Measurements from ENCODE around the gene ZNF821.
"Not testable (repeated sequence)": the region's sequence is repeated elsewhere in the genome, so short reads cannot be mapped to it uniquely, and the experiment has no call there.

ZNF821 gene

GRCh38 chr16:71855937-71856662, 27.9 kb downstream of the ZNF821 start:
- DNase-seq, result no peak

DNA sequence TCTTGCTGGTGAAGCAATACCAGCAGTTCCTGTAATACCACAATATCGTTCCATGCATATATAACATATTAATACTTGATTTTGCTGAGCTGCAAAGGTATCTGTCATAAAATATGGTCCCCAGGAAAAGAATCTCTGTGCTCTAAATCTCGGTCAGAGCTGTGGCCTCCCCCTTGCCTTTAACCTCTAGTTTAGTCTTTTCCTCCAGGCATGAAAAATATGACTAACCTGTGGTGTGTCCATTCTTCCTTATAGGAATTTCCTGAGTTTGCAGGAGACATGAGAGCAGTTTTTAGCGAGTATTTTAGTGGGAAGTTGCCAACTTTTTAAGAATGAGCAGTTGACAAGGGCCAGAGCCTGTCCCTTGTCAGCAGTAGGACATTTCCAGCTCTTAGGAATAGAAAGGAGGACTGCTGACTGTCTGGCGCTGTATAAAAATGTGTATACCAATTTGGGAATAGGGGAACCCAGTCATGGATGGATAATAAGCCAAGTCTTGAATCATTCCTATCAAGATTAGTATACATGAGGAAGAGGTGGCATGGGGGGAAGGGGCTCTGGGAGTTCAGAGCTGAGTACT, 29.5 kb downstream of the ZNF821 start:
- no peak for DNase-seq

DNA sequence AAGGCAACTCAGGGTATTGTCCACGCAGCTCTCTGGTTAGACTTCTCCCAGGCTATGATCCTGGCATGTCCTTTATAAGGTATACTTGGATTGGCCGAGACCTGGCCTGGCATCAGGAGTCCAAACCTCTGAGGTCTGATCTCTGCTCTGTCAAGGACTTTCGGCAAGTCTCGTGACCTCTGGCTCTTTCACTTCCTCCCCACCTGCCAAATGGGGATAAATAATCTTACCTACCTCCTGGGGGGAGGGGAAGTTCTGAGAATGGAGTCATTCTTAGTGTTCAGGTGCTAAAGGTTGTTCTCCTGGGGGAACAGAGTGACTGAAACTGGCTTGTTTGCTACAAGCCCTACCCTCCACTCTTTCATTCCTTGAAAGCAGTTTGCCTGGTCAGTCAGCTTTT, 30.6 kb downstream of the ZNF821 start:
- DNase-seq, result no peak

DNA sequence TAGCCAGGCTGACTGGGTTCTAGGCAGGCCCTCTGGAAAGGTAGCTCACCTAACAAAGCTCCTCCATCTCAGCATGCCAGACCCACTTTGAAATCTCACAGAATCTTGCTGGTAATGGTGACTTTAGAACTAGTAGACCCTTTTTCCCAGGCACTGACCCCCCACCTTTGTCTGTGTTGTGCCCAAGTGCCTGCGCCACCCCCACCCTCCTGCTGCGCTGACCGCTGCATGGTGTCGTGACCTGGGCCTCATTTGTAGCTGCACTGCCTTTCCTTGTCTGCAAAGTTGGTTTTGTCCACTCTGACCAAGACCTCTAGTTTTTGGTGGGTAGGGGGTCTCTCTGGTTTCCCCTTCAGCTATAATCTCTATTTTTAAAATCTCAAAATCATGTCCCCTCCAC, 31.4 kb downstream of the ZNF821 start:
- DNase-seq, result no peak

DNA sequence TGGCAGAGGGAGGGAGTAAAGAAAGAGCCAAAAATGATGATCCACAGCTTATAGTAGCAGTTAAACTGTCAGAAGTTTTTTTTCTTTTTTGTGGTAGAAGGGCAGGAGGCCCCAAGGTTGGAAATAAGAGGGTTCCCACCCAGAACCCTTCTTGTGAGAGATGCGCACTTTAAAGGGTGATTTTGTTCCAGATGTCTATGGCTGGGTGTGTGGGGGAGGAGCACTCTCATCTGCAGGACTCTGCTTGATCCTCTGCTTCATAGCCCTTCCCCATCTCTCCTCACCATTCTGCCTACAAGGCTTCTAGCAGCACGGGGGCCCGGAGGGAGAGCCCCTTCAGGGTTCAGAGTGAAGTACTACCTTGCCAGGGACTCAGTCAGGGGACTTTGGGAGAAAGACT, 31.8 kb downstream of the ZNF821 start:
- no peak for DNase-seq

GRCh38 chr16:71851746-71852145, 32.2 kb downstream of the ZNF821 start:
- no peak for DNase-seq

GRCh38 chr16:71848622-71849021, 35.4 kb downstream of the ZNF821 start:
- no peak for DNase-seq

GRCh38 chr16:71847096-71847495, 36.9 kb downstream of the ZNF821 start:
- no peak for DNase-seq

- DNase-seq, result peak in 2 of 6 experiments; percentile 14 to 21
Measured at GRCh38 chr16:71846431-71846830, 37.6 kb downstream of the ZNF821 start.

DNA sequence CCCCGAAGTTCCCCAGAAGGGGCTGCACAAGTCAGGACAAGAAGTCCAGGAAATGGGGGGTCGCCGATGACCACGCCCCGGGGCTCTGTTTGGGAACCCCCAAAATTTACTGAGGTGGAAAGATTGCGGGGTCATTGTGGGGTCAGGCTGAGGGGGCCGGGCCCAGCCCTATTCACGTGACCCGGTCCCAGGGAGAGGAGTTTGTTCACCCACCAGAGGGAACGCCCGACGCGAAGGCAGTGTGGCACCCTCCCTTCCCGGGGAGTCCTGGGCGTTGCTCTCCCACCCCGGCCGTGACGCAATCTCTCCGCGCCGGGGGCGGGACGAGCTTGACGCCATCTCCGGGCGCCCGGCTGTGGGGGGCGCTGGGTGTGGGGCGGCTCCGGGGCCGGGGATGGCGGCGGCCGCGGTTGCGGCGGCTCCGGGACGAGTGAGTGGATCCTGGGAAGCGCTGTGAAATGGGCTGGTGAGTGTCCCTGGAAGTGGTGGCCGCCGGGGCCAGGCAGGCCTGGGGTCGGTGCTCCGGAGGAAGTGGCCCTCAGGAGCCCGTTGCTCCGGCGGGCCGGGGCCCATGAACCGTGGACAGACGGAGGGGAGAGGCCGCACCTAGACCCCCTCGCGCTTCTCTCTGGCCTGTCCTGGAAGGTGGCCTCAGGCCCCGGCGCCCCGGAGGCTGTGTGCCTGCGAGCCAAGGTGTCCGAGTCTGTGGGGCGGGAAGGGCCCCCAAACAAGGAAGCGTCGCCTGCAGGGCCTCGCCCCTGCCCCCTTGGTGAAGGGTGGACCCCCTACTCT, 38.1 kb downstream of the ZNF821 start, which contains the start of gene ATXN1L:
Gene ATXN1L (plus strand): TSS at position 338 of the 792 bp plus-strand sequence. CDS start 3,765 bp downstream, outside the sequence.
- DNase-seq, result peak; percentile 86 to 95 (median 91)

GRCh38 chr16:71843572-71843971, 40.4 kb downstream of the ZNF821 start:
- no peak for DNase-seq

GRCh38 chr16:71840052-71840451, 43.9 kb downstream of the ZNF821 start:
- no peak for DNase-seq

DNA sequence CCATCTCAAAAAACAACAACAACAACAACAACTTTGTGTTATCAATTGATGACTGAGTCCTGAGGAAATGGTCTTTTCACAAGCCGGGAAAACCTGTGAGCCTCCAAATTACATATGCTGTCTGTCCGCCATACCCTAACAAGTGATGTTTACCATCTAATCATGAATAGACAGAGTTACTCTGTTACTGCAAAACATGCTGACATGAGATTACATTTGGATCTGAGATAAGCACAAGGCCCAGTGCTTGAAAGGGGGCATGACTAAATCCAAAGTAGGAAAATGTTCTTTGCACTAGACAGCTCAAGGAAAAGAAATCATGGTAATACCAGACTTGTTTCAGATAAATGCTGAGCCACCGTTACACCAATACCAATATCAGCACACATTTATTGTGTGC, 46.8 kb downstream of the ZNF821 start:
- DNase-seq, result no peak

DNA sequence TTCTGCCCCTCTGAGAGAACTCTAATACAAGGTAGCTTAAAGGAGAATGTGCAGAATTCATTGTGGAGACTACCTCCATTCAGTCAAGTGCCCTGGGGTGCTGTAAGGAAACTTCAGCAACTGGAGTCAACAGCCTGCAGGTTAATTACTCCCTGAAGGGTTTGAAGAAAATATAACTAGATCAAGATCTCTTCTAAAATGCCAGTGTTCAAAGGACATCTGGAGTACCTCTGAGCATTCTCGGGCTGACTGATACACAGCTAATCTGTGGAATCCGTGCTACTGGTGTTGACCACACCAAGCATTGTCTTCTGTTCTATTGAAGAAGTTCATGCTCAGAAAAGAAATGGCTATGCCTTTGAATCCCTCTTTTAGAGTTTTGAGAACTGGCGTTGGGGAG, 49.7 kb downstream of the ZNF821 start:
- DNase-seq, result no peak

DNA sequence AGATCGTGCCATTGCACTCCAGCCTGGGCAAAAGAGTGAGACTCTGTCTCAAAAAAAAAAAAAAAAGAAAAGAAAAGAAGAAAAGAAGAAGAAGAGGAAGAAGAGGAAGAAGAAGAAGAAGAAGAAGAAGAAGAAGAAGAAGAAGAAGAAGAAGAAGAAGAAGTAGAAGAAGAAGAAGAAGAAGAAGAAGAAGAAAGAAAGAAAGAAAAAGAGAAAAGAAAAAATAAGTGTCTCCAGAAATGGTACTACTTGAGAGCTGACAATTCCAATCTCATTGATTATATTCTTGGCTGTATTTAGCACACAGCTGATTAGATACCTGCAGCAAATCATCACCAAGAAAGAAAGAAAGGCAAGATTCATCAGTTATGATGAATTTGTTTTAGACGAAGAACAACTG, 51.9 kb downstream of the ZNF821 start:
- DNase-seq, result not testable (repeated sequence)

- not testable (repeated sequence) for DNase-seq
Measured at GRCh38 chr16:71831698-71832097, 52.3 kb downstream of the ZNF821 start.

GRCh38 chr16:71830359-71830758, 53.6 kb downstream of the ZNF821 start:
- DNase-seq, result no peak

GRCh38 chr16:71826533-71827017, 57.4 kb downstream of the ZNF821 start:
- no peak for DNase-seq

DNA sequence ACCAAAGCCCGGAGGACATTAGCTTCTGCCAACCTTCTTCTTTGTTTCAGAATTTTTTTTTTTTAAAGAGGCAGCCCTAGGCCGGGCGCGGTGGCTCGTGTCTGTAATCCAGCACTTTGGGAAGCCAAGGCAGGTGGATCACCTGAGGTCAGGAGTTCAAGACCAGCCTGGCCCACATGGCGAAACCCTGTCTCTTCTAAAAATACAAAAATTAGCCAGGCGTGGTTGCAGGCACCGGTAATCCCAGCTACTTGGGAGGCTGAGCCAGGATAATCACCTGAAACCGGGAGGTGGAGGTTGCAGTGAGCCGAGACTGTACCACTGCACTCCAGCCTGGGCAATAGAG, 66.9 kb downstream of the ZNF821 start:
- not testable (repeated sequence) for DNase-seq

DNA sequence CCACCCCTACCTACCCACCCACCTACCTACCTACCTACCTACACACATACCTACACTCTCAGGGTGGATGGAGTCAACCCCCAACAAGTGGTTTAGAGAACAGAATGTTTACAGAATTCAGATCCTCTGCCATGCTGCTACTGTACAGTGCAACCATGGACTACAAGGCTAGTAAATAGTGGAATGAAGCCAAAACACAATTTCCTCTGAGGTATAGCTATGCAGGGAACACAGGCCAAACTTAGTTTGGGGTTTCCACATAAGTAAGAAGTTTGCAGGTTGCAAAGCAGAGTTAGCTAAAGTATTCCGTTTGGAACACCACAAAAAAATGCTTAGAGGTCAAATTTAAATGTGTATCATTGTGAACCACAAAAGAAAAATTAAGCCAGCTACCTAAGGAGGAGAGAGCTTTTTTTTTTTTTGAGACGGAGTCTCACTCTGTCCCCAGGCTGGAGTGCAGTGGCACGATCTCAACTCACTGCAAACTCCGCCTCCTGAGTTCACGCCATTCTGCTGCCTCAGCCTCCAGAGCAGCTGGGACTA, 72.7 kb downstream of the ZNF821 start:
- DNase-seq, result peak in 3 of 6 experiments; percentile 13 to 55 (median 30)

- DNase-seq, result not testable (repeated sequence)
Measured at GRCh38 chr16:71810155-71810530, 73.8 kb downstream of the ZNF821 start.

Data from stimulated activated naive CD4-positive, alpha-beta T cell (primary cell).